CD4-positive, alpha-beta T cell (primary cell): ENCODE data around the gene CENPT. TPM values are rescaled to one million over a fixed set of nuclear protein-coding genes. Genes with fewer than 3 reads are reported as not detected.

Source experiments
- ATAC-seq: fragments of 200-7000 bp; cut with Tn5 transposase; one replicate; pipeline ENCODE4 v1.10.0; 2022; ENCODE audit warnings: mild to moderate bottlenecking; ENCODE audit not compliant: poor library complexity
- CTCF ChIA-PET: fragments of 350-600 bp; sonication (Branson Sonifier 250); formaldehyde crosslinking; loops from one replicate; lab custom pipeline; 2021; ENCODE audit warnings: antibody characterized with exemption, inconsistent platforms; lab: Charles Lee
- POLR2A ChIA-PET: fragments of 350-600 bp; sonication (Branson Sonifier 250); formaldehyde crosslinking; loops from one replicate; lab custom pipeline; 2021; ENCODE audit warnings: antibody characterized with exemption, inconsistent platforms; lab: Charles Lee
- DNase-seq, 14 experiments: peaks; one replicate each; pipeline ENCODE4 v3.0.0-alpha.2; 2013 to 2020; ENCODE audit warnings: mixed read lengths in 2 of 14
- H3K27ac ChIP-seq, 2 donors: one replicate each; pipeline versions ENCODE4 v1.5.1 to v1.7.0; 2013; ENCODE audit warnings: low read length in 2 of 2, low read depth in 1 of 2, mild to moderate bottlenecking in 1 of 2
- H3K27me3 ChIP-seq, 2 experiments: 1 replicate in 1 of 2; 2 replicates in 1 of 2; pipeline versions ENCODE4 v1.6.1 to v1.7.0; 2013; ENCODE audit warnings: low read length in 2 of 2, control low read depth in 1 of 2, mild to moderate bottlenecking in 1 of 2, moderate library complexity in 1 of 2; ENCODE audit not compliant: insufficient read depth in 2 of 2, control insufficient read depth in 1 of 2
- H3K36me3 ChIP-seq: one replicate; pipeline ENCODE4 v1.6.1; 2013; ENCODE audit warnings: low read length, control low read depth; ENCODE audit not compliant: insufficient read depth
- H3K4me1 ChIP-seq: one replicate; pipeline ENCODE4 v1.6.1; 2013; ENCODE audit warnings: low read length, control low read depth; ENCODE audit not compliant: insufficient read depth
- H3K4me3 ChIP-seq: one replicate; pipeline ENCODE4 v1.5.1; 2013; ENCODE audit warnings: mild to moderate bottlenecking, low read length, moderate library complexity
- H3K9me3 ChIP-seq, 2 experiments: 1 replicate in 1 of 2; 2 replicates in 1 of 2; pipeline versions ENCODE4 v1.6.1 to v1.7.0; 2013; ENCODE audit warnings: low read length in 2 of 2, mild to moderate bottlenecking in 2 of 2, control low read depth in 1 of 2, moderate library complexity in 1 of 2; ENCODE audit not compliant: control insufficient read depth in 1 of 2, insufficient read depth in 1 of 2
- H3K27ac Mint-ChIP-seq: one replicate; pipeline ENCODE4 v1.8.0; 2020; ENCODE audit warnings: mixed read lengths
- H3K27me3 Mint-ChIP-seq: one replicate; pipeline ENCODE4 v1.8.0; 2021; ENCODE audit warnings: mixed read lengths
- H3K36me3 Mint-ChIP-seq: one replicate; pipeline ENCODE4 v1.8.0; 2021; ENCODE audit warnings: low read depth, mixed read lengths
- H3K4me1 Mint-ChIP-seq: one replicate; pipeline ENCODE4 v1.8.0; 2021; ENCODE audit warnings: low read depth, mixed read lengths
- H3K4me3 Mint-ChIP-seq: one replicate; pipeline ENCODE4 v1.8.0; 2020; ENCODE audit warnings: mild to moderate bottlenecking, mixed read lengths
- H3K9me3 Mint-ChIP-seq: one replicate; pipeline ENCODE4 v1.8.0; 2020; ENCODE audit warnings: mixed read lengths
- intact Hi-C, 2 experiments: fragments of 100-400 bp; cut with DNase I in 1 of 2; cut with micrococcal nuclease in 1 of 2; formaldehyde crosslinking; loops; one replicate each; pipeline versions ENCODE4 v1.15.1 to v1.9.0; 2023 to 2025; cut with DNase I, micrococcal nuclease
- total RNA-seq, 174 experiments: library from RNA in 2 of 174; stranded (reverse) in 2 of 174; gene quantifications; one replicate each; pipeline ENCODE4 v1.2.3 and lab custom pipeline; 2021 to 2026
- TF ChIP-seq, protein P1 (sequence below): fragments of 200-600 bp; IDR thresholded peaks from one replicate; pipeline ENCODE4 v1.8.0; 2022; ENCODE audit warnings: antibody characterized with exemption, mild to moderate bottlenecking

CENPT gene
- total RNA-seq, 2 experiments from 2014 or later = 77.5 to 84.1 TPM

DNA sequence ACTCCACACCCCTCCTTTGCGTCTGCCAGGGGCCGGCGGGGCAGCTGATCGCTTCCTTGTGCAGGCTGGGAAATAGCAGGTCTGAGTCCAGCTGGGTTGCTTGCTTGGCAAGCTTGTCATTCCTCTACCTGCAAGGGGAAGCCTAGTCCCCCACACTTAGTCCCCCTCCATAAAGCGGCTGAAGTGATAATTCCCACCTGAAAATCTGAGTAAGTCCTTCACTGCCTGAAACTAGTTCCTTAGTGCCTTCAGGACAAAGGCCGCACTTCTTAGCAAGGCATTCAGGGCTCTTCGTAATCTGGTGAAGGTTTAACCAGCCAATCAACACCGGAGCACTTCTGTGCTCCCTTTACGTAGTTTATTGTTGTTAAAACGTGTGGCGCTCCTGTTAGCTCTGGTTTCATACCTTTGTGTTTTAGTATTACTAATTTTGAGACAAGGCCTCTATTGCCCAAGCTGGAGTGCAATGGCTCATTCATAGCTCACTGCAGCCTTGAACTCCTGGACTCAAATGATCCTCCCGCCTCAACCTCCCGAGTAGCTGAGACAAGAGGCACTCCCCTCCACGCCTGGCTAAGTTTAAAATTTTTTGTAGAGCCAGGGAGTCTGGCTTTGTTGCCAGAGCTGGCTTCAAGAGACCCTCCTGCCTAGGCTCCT, 46.4 kb upstream of the CENPT start:
- Mint-ChIP-seq H3K36me3 (peaks cover 15% of the 10 kb centered on the region), H3K4me3 (peak overlapping the region; percentile 98), H3K9me3 (no peaks in the 10 kb centered on the region), H3K27me3 (no peaks in the 10 kb centered on the region), H3K4me1 (peaks cover 38% of the 10 kb centered on the region), H3K27ac (peak overlapping the region; percentile 94)
- Histone ChIP-seq H3K27ac (peak overlapping the region; percentile 82 to 83), H3K9me3 (no peaks in the 10 kb centered on the region), H3K36me3 (no peaks in the 10 kb centered on the region), H3K4me3 (peak overlapping the region; percentile 83), H3K4me1 (peaks cover 29% of the 10 kb centered on the region), H3K27me3 (no peaks in the 10 kb centered on the region)
- ATAC-seq (no peak), DNase-seq (peak in 2 of 14 experiments; percentile 3 to 24)
- intact Hi-C loops = loop anchor here (2.0 to 5.0 kb wide), 5 partner anchors 21 to 52 kb away; partner anchors contain the start of genes CENPT (in 1 of the 2), EDC4 (in 1 of the 2), NUTF2 (in 1 of the 2) and PSMB10 (in 1 of the 2)
- TF ChIP-seq, protein P1, sequence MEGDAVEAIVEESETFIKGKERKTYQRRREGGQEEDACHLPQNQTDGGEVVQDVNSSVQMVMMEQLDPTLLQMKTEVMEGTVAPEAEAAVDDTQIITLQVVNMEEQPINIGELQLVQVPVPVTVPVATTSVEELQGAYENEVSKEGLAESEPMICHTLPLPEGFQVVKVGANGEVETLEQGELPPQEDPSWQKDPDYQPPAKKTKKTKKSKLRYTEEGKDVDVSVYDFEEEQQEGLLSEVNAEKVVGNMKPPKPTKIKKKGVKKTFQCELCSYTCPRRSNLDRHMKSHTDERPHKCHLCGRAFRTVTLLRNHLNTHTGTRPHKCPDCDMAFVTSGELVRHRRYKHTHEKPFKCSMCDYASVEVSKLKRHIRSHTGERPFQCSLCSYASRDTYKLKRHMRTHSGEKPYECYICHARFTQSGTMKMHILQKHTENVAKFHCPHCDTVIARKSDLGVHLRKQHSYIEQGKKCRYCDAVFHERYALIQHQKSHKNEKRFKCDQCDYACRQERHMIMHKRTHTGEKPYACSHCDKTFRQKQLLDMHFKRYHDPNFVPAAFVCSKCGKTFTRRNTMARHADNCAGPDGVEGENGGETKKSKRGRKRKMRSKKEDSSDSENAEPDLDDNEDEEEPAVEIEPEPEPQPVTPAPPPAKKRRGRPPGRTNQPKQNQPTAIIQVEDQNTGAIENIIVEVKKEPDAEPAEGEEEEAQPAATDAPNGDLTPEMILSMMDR = no peak
- ChIA-PET POLR2A (interaction anchor here (0.9 to 2.2 kb wide), 8 partner anchors 42 to 191 kb away, joined by 3 to 7 read pairs (median 4); partner anchors contain the start of genes GFOD2 and NFATC3), CTCF (interaction anchor here (1.7 to 1.9 kb wide), 2 partner anchors 10 to 77 kb away, joined by 7 to 10 read pairs; no protein-coding TSS in a partner anchor)

DNA sequence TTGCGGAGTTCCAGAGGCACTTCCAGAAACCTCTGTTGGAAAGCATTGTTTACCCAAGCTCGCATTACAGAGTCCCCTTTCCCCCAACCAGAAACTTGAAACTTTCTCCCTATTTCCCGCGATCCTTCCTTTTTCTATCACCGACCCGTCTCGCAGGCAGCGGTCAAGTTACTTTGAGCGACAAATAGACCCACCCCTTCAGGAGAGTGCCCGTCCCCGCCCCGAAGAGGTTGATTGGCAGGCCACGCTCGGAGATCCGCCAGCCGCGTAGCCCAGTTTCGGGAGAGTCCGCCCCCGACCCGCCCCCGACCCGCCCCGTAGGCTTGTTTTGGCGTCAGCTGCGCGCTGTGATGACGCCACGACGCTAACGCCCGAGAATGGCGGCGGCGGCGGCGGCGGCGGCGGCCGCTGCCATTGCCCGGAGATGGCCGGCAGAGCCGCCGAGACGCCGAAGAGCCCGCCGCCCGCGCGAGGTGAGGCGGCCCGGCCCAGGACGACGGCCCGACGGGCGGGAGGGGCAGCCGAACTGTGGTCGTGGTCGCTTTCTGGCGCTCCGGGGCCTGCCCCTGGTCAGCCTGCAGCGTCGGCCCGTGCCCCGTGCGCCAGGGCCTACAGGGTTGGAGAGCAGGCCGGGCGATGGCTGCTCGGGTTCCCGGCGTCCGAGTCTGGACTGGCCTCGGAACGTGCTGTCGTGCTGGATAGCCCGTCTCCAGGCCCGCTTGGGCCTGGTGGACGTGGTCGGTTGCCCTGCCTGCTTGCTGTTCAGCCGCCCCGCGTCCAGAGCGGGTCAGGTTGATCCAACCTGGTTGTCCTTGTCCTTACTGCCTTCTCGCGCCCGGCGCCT, 45.6 kb upstream of the CENPT start, which contains the start of gene PSKH1:
Gene PSKH1, plus strand, starts transcription at position 356 of the 844 bp plus-strand sequence. CDS start 15,496 bp downstream, outside the sequence.
- ChIA-PET POLR2A (interaction anchor here (0.5 to 2.2 kb wide), 18 partner anchors 9 to 229 kb away, joined by 3 to 16 read pairs (median 4); partner anchors contain the start of genes GFOD2, NFATC3, PSMB10 and RANBP10), CTCF (interaction anchor here (0.9 to 1.9 kb wide), 3 partner anchors 9 to 77 kb away, joined by 4 to 10 read pairs (median 7); no protein-coding TSS in a partner anchor)
- TF ChIP-seq, protein P1 = no peak
- Histone ChIP-seq H3K27ac (peak within 1 kb of the TSS; percentile 82 to 83), H3K4me1 (peaks cover 29% of the 10 kb centered on the region), H3K36me3 (no peaks in the 10 kb centered on the region), H3K27me3 (no peaks in the 10 kb centered on the region), H3K4me3 (peak within 1 kb of the TSS; percentile 83), H3K9me3 (no peaks in the 10 kb centered on the region)
- DNase-seq (peak; percentile 87 to 98 (median 92)), ATAC-seq (peak; percentile 98)
- Mint-ChIP-seq H3K36me3 (peaks cover 15% of the 10 kb centered on the region), H3K27me3 (no peaks in the 10 kb centered on the region), H3K4me1 (peaks cover 37% of the 10 kb centered on the region), H3K4me3 (peak within 1 kb of the TSS; percentile 98), H3K9me3 (no peaks in the 10 kb centered on the region), H3K27ac (peak within 1 kb of the TSS; percentile 94)
- intact Hi-C loops = loop anchor here (2.0 to 5.0 kb wide), 5 partner anchors 20 to 51 kb away; partner anchors contain the start of genes CENPT (in 1 of the 2), EDC4 (in 1 of the 2), NUTF2 (in 1 of the 2) and PSMB10 (in 1 of the 2)

DNA sequence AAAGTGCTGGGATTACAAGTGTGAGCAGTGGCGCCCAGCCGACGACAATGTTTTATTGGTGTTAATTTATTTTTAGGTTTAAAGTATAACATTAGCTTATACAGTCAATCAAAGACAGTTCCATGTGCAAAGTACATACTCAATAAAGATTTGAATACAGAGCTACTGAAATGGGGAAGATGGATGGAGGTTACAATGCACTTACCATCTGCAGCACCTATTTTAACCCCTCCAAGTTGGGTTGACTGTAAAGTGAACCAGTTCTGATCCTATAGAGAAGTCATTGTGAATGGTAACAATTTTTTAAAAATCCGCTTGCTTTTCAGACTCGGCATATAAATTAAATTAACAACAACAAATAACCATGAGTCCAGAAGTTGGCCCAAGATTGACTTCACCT, 44.9 kb upstream of the CENPT start:
- Histone ChIP-seq H3K27me3 (no peaks in the 10 kb centered on the region), H3K9me3 (no peaks in the 10 kb centered on the region), H3K36me3 (no peaks in the 10 kb centered on the region), H3K4me1 (peaks cover 29% of the 10 kb centered on the region), H3K4me3 (peak overlapping the region; percentile 83), H3K27ac (peak overlapping the region in 1 of 2 donors; percentile 13)
- TF ChIP-seq, protein P1 = no peak
- H3K4me1 Mint-ChIP-seq = peaks cover 34% of the 10 kb centered on the region
- intact Hi-C loops = loop anchor here (2.0 to 5.0 kb wide), 5 partner anchors 20 to 50 kb away; partner anchors contain the start of genes CENPT (in 1 of the 2), EDC4 (in 1 of the 2), NUTF2 (in 1 of the 2) and PSMB10 (in 1 of the 2)
- ATAC-seq (no peak), DNase-seq (no peak)
- peaks cover 15% of the 10 kb centered on the region for H3K36me3 Mint-ChIP-seq
- CTCF ChIA-PET = interaction anchor here (0.9 to 1.7 kb wide), 2 partner anchors 9 to 76 kb away, joined by 4 to 10 read pairs; no protein-coding TSS in a partner anchor
- no peaks in the 10 kb centered on the region for H3K9me3 Mint-ChIP-seq
- POLR2A ChIA-PET = interaction anchor here (0.7 to 2.2 kb wide), 13 partner anchors 9 to 192 kb away, joined by 3 to 16 read pairs (median 4); partner anchors contain the start of genes NFATC3, PSMB10, RANBP10 and TSNAXIP1
- H3K27me3 Mint-ChIP-seq = no peaks in the 10 kb centered on the region
- peak overlapping the region; percentile 94 for H3K27ac Mint-ChIP-seq
- H3K4me3 Mint-ChIP-seq = peak overlapping the region; percentile 93
